K562 (cell line): ENCODE results near the gene USP16. TPM values are rescaled to one million over a fixed set of nuclear protein-coding genes. Genes with fewer than 3 reads are reported as not detected.

Experiments used
- ATAC-seq: fragments of 200-7000 bp; cut with Tn5 transposase; 3 replicates; pipeline ENCODE4 v1.9.1; 2020; ENCODE audit warnings: moderate library complexity
- BruUV-seq: library from RNA; stranded (reverse); fragments of 400-500 nt; replicated peaks from 2 replicates; lab custom pipeline; 2021; lab: Mats Ljungman, UMichigan
- CTCF ChIA-PET: fragments of 300-600 bp; formaldehyde crosslinking; extraction: SDS; loops from one replicate; lab custom pipeline; 2021; ENCODE audit warnings: low intra/inter-chr PET ratio; lab: Yijun Ruan, JAX
- POLR2A ChIA-PET: fragments of 300-600, 350-650 bp; sonication (Branson Sonifier 250); formaldehyde crosslinking; extraction: SDS; loops from one replicate; lab custom pipeline; 2021; ENCODE audit warnings: antibody characterized with exemption, inconsistent platforms; lab: Yijun Ruan, JAX
- DNase-seq, 4 experiments: peaks; one replicate each; pipeline versions ENCODE4 v3.0.0 to v3.0.0-alpha.2; 2011 to 2018; ENCODE audit warnings: low spot score in 3 of 4, mixed read lengths in 3 of 4; ENCODE audit errors: extremely low read depth in 1 of 4
- FAIRE-seq: peaks from 2 replicates; lab custom pipeline; 2011; peaks lifted over from hg19 to GRCh38; lab: Jason Lieb, UNC
- H2AFZ ChIP-seq: 2 replicates; pipeline ENCODE4 v1.6.0; 2011; ENCODE audit warnings: low read depth, low read length, control low read depth, inconsistent platforms
- H3K27ac ChIP-seq: fragments of 200-600 bp; 3 replicates; pipeline ENCODE4 v1.8.0; 2011; ENCODE audit warnings: low read depth, mild to moderate bottlenecking, control low read depth, inconsistent platforms, low read length, moderate library complexity, mixed read lengths; ENCODE audit errors: extremely low read depth
- H3K27me3 ChIP-seq, 2 experiments: fragments of 300-600 bp in 1 of 2; 2 replicates in 1 of 2; 3 replicates in 1 of 2; pipeline versions ENCODE4 v1.6.0 to v1.8.0; 2011; ENCODE audit warnings: inconsistent platforms in 2 of 2, low read length in 2 of 2, mild to moderate bottlenecking in 1 of 2, mixed read lengths in 1 of 2, moderate library complexity in 1 of 2; ENCODE audit not compliant: control insufficient read depth in 2 of 2, insufficient read depth in 2 of 2
- H3K36me3 ChIP-seq: fragments of 300-600 bp; 3 replicates; pipeline ENCODE4 v1.8.0; 2011; ENCODE audit warnings: mild to moderate bottlenecking, low read length, inconsistent platforms; ENCODE audit not compliant: control insufficient read depth, insufficient read depth
- H3K4me1 ChIP-seq, 2 experiments: fragments of 200-600 bp in 1 of 2; replicated peaks in 1 of 2; 2 replicates in 1 of 2; 3 replicates in 1 of 2; pipeline versions ENCODE4 v1.5.1 to v1.8.0; 2011; ENCODE audit warnings: inconsistent platforms in 2 of 2, low read length in 2 of 2, mild to moderate bottlenecking in 1 of 2, mixed read lengths in 1 of 2, moderate library complexity in 1 of 2; ENCODE audit not compliant: control insufficient read depth in 2 of 2, insufficient read depth in 2 of 2
- H3K4me2 ChIP-seq: 2 replicates; pipeline ENCODE4 v1.6.1; 2011; ENCODE audit warnings: low read length, control low read depth, inconsistent platforms, mixed read lengths; ENCODE audit not compliant: insufficient read depth
- H3K4me3 ChIP-seq: fragments of 200-600 bp; sonication (generic), shearing (Covaris generic); 2 replicates; pipeline ENCODE4 v1.5.1; 2016; ENCODE audit warnings: control low read depth, inconsistent platforms
- H3K79me2 ChIP-seq: fragments of 200-600 bp; 3 replicates; pipeline ENCODE4 v1.8.0; 2011; ENCODE audit warnings: low read length, inconsistent platforms; ENCODE audit not compliant: control insufficient read depth, insufficient read depth
- H3K9ac ChIP-seq, 2 experiments: 2 replicates each; pipeline versions ENCODE4 v1.6.0 to v1.6.1; 2011; ENCODE audit warnings: low read depth in 2 of 2, low read length in 2 of 2, control low read depth in 1 of 2, inconsistent platforms in 1 of 2, mild to moderate bottlenecking in 1 of 2, mixed read lengths in 1 of 2; ENCODE audit not compliant: insufficient read depth in 1 of 2
- H3K9me1 ChIP-seq: one replicate; pipeline ENCODE4 v1.6.0; 2011; ENCODE audit warnings: inconsistent platforms, mild to moderate bottlenecking, low read length, moderate library complexity; ENCODE audit not compliant: control insufficient read depth, insufficient read depth
- H3K9me3 ChIP-seq: replicated peaks from 2 replicates; pipeline ENCODE4 v1.5.1; 2011; ENCODE audit warnings: low read depth, low read length, inconsistent platforms; ENCODE audit not compliant: control insufficient read depth, insufficient read depth
- H4K20me1 ChIP-seq: replicated peaks from 2 replicates; pipeline ENCODE4 v1.6.1; 2011; ENCODE audit warnings: low read length, inconsistent platforms, mixed read lengths; ENCODE audit not compliant: control insufficient read depth, insufficient read depth
- C11orf30 ChIP-seq: fragments of 450-650 bp; IDR thresholded peaks from 2 replicates; pipeline ENCODE4 v1.6.1; 2016; ENCODE audit warnings: low read depth, mild to moderate bottlenecking
- ELK1 ChIP-seq: sonication (generic); formaldehyde crosslinking; IDR thresholded peaks from 2 replicates; pipeline ENCODE4 v1.8.1; 2022; ENCODE audit warnings: missing genetic modification reagents
- MAFF ChIP-seq: IDR thresholded peaks from 2 replicates; pipeline ENCODE4 v1.6.1; 2012; ENCODE audit warnings: low read length, improper control_type of control experiment
- MAFG ChIP-seq: fragments of 450-650 bp; conservative IDR thresholded peaks from 2 replicates; pipeline ENCODE4 v1.6.1; 2016; ENCODE audit warnings: missing genetic modification characterization, missing compliant biosample characterization
- MAFK ChIP-seq: IDR thresholded peaks from 2 replicates; pipeline ENCODE4 v1.6.1; 2011; ENCODE audit warnings: low read length, improper control_type of control experiment
- RBM34 ChIP-seq: fragments of 200-400 bp; formaldehyde crosslinking; IDR thresholded peaks from 2 replicates; pipeline ENCODE4 v1.6.1; 2018; ENCODE audit warnings: low read length, borderline replicate concordance; ENCODE audit not compliant: insufficient read depth
- STAG1 ChIP-seq: sonication (generic); formaldehyde crosslinking; IDR thresholded peaks from 2 replicates; pipeline ENCODE4 v1.5.0; 2020; ENCODE audit warnings: missing genetic modification reagents, borderline replicate concordance
- ZBTB5 ChIP-seq: fragments of 450-650 bp; IDR thresholded peaks from 2 replicates; pipeline ENCODE4 v1.6.1; 2017; ENCODE audit warnings: antibody characterized with exemption
- ZNF316 ChIP-seq: fragments of 450-650 bp; IDR thresholded peaks from 2 replicates; pipeline ENCODE4 v1.6.1; 2016
- WGBS: fragments of 100-300 bp; shearing (Covaris generic); methylation state at CpG from one replicate; pipeline ENCODE4 v1.1.6; 2016; ENCODE audit warnings: low coverage, mixed read lengths; ENCODE audit not compliant: insufficient coverage; ENCODE audit errors: missing lambda C conversion rate; 5-methylcytosine and 5-hydroxymethylcytosine counted together
- in situ Hi-C: fragments of 300-500 bp; cut with MboI; formaldehyde crosslinking; loops from 4 replicates; pipeline ENCODE4 v1.15.0; 2018; ENCODE audit warnings: inconsistent platforms, mixed read lengths
- intact Hi-C: fragments of 100-400 bp; cut with micrococcal nuclease; formaldehyde crosslinking; loops from 2 replicates; pipeline ENCODE4 v1.14.2; 2022
- polyA plus RNA-seq, 8 experiments: library from polyadenylated mRNA; depleted of rRNA in 4 of 8; stranded (reverse) in 5 of 8; unstranded in 3 of 8; fragments of >200 nt; fragmentation: Nextera tagmentation in 2 of 8; fragmentation: Illumina TruSeq in 1 of 8; extraction: Ambion mirVana in 2 of 8; extraction: Trizol in 1 of 8; gene quantifications; 2 replicates each; pipeline versions ENCODE4 v1.2.1 to v1.2.3, GENCODE V29; 2011 to 2014; ENCODE audit warnings: inconsistent platforms in 1 of 8, missing spikeins in 1 of 8
- total RNA-seq, 7 experiments: library from RNA; depleted of rRNA in 6 of 7; stranded (reverse); fragments of >200 nt in 6 of 7; fragmentation: Illumina TruSeq in 2 of 7; extraction: Trizol in 2 of 7; gene quantifications; 2 replicates each; pipeline versions ENCODE4 v1.2.1 to v1.2.3, GENCODE V29; 2011 to 2021; ENCODE audit warnings: low replicate concordance in 1 of 7
- TF ChIP-seq, protein P1 (sequence below), 2 experiments: IDR thresholded peaks in 1 of 2; conservative IDR thresholded peaks in 1 of 2; 2 replicates each; pipeline ENCODE4 v1.6.1; 2016; ENCODE audit warnings: low read depth in 2 of 2, mild to moderate bottlenecking in 1 of 2, missing compliant biosample characterization in 1 of 2, missing genetic modification characterization in 1 of 2, moderate library complexity in 1 of 2
- TF ChIP-seq, protein P2 (sequence below), 2 experiments: fragments of 450-650 bp in 1 of 2; IDR thresholded peaks; 2 replicates each; pipeline ENCODE4 v1.6.1; 2011 to 2017; ENCODE audit warnings: low read depth in 2 of 2, antibody characterized with exemption in 1 of 2, borderline replicate concordance in 1 of 2, low read length in 1 of 2, mild to moderate bottlenecking in 1 of 2, mixed read lengths in 1 of 2; ENCODE audit not compliant: control insufficient read depth in 1 of 2

USP16 gene
- total and polyA plus RNA-seq, 9 of the 15 experiments (the other 6 are each of a cell fraction or from before 2014, with no cell fraction given), result 38.4 to 90.9 (median 62.8) TPM

- WGBS, result 77% methylated on average over 1 of the region's 1 CpG
- Histone ChIP-seq H3K4me3 (no peak overlapping the region), H3K27me3 (no peaks in the 10 kb centered on the region), H3K36me3 (peaks cover 88% of the 10 kb centered on the region), H3K9me3 (no peaks in the 10 kb centered on the region), H3K4me2 (no peak overlapping the region), H3K9me1 (no peaks in the 10 kb centered on the region), H3K79me2 (peaks cover 12% of the 10 kb centered on the region; the same call in 2 of the 3 replicates), H4K20me1 (no peaks in the 10 kb centered on the region), H2AFZ (no peak overlapping the region), H3K27ac (no peak overlapping the region), H3K4me1 (no peaks in the 10 kb centered on the region), H3K9ac (no peak overlapping the region)
- in situ Hi-C loops (no loop called here), intact Hi-C loops (no loop called here)
- ChIA-PET POLR2A (interaction anchor here (0.9 kb wide), 1 partner anchor 16 kb away, joined by 3 read pairs; no protein-coding TSS in a partner anchor), CTCF (no interaction called here)
- BruUV-seq, result no TSS peak
- FAIRE-seq (no peak), DNase-seq (no peak), ATAC-seq (no peak)
- no peak for TF ChIP-seq RBM34
- no peak for TF ChIP-seq ELK1
- peak; percentile 71 for TF ChIP-seq ZNF316
- TF ChIP-seq, protein P1, sequence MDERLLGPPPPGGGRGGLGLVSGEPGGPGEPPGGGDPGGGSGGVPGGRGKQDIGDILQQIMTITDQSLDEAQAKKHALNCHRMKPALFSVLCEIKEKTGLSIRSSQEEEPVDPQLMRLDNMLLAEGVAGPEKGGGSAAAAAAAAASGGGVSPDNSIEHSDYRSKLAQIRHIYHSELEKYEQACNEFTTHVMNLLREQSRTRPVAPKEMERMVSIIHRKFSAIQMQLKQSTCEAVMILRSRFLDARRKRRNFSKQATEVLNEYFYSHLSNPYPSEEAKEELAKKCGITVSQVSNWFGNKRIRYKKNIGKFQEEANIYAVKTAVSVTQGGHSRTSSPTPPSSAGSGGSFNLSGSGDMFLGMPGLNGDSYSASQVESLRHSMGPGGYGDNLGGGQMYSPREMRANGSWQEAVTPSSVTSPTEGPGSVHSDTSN (CRISPR knock-in tag; IDR thresholded peaks at IDR 0.05; ENCODE audit: low read depth), result no peak
- TF ChIP-seq, protein P1 (tag; conservative IDR thresholded peaks at IDR 0.05; ENCODE audit: low read depth), result no peak
- peak; percentile 17; the same call in 1 of the 2 replicates for TF ChIP-seq MAFK
- TF ChIP-seq ZBTB5, result no peak
- TF ChIP-seq STAG1 (CRISPR knock-in tag), result no peak
- TF ChIP-seq MAFG (tag), result peak; percentile 55
- TF ChIP-seq, protein P2, sequence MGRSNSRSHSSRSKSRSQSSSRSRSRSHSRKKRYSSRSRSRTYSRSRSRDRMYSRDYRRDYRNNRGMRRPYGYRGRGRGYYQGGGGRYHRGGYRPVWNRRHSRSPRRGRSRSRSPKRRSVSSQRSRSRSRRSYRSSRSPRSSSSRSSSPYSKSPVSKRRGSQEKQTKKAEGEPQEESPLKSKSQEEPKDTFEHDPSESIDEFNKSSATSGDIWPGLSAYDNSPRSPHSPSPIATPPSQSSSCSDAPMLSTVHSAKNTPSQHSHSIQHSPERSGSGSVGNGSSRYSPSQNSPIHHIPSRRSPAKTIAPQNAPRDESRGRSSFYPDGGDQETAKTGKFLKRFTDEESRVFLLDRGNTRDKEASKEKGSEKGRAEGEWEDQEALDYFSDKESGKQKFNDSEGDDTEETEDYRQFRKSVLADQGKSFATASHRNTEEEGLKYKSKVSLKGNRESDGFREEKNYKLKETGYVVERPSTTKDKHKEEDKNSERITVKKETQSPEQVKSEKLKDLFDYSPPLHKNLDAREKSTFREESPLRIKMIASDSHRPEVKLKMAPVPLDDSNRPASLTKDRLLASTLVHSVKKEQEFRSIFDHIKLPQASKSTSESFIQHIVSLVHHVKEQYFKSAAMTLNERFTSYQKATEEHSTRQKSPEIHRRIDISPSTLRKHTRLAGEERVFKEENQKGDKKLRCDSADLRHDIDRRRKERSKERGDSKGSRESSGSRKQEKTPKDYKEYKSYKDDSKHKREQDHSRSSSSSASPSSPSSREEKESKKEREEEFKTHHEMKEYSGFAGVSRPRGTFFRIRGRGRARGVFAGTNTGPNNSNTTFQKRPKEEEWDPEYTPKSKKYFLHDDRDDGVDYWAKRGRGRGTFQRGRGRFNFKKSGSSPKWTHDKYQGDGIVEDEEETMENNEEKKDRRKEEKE (IDR thresholded peaks at IDR 0.05; ENCODE audit: borderline replicate concordance in 1 of 2, control insufficient read depth in 1 of 2, low read depth in 2 of 2, low read length in 1 of 2), result no peak
- peak; percentile 60; the same call in 1 of the 2 replicates for TF ChIP-seq C11orf30
- TF ChIP-seq MAFF, result peak; percentile 25; the same call in 1 of the 2 replicates
Measured at GRCh38 chr21:28982637-28983036, 41.8 kb upstream of the USP16 start.
